GM19239 (cell line): Measurements from ENCODE around the gene ARL15.

ENCODE experiments used
- DNase-seq: peaks from one replicate; pipeline ENCODE4 v3.0.0; 2011; ENCODE audit warnings: low spot score; ENCODE audit not compliant: insufficient read length
- FAIRE-seq: peaks from 2 replicates; lab custom pipeline; 2011; peaks lifted over from hg19 to GRCh38; lab: Jason Lieb, UNC

ARL15 gene

DNA sequence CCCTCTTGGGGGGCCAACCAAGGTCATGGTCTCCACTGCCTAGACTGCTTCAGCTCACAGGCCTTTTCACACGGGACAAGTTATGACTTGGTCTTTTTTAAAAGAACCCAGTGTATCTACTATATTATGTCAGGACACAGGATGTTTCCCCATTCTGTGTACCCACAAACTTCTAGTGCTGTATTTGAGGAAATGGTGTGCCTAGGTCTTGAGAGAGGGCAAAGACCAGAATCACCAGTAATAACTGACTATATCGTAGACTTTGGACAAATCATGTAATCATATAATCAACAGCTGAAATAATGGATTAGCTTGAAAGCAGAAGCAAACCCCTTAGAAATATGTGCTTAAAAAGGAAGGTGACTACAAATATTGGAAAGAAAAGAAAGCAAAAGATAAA lies 133.3 kb downstream of the ARL15 start:
- FAIRE-seq (no peak), DNase-seq (no peak)

DNA sequence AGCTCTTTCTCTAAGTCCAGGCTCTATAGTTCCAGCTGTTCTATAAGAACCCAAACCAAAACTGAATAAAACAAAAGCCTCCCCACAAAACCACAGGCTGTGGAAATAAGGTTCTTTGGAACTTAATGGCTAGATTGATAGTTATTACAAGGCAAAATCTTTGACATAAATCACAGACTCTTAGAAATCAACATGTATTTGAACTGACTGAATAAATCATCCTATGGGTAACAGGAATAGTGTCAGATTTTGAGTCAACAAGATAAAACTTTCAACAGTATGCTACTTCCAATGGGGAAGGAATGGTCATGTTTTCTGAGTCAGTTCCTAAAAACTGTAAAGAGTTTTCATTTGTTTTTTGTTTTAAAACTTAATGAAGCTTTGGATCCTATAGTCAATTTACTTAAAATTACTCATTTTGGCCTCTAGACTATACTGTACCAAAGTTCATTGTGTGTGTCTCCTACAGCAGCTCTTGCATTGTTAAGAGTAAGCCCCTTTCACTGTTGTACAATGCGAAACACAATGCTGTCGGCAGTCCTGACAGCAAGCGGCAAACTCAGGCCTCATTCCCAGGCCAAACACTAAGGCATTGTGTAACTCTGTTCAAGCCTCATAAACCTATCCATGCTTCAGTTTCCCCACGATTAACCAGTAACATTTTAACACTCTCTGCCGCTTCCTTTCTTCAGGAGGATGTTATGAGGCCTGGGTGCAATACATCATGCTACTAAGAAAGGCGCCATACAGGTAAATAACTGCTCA lies 134.1 kb downstream of the ARL15 start:
- DNase-seq (no peak), FAIRE-seq (no peak)

DNA sequence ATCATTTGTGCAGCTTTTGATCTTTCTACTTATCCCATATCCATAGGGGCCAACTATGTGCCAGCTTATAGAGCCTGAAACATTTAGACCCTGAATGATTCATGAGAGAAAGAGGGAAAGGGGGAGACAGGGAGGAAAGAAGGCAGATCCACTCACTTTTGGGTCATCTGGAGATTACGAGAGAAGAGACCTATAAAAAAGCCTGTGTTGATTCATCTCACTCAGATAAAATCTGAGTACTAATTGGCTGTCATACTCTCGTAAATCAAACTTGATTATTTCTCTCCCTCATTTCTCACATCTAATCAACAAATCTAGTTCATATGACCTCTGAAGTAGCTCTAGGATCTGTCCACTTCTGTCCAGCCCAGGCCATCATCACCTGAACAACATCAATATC lies 137.1 kb downstream of the ARL15 start:
- FAIRE-seq, result no peak
- DNase-seq, result no peak

DNA sequence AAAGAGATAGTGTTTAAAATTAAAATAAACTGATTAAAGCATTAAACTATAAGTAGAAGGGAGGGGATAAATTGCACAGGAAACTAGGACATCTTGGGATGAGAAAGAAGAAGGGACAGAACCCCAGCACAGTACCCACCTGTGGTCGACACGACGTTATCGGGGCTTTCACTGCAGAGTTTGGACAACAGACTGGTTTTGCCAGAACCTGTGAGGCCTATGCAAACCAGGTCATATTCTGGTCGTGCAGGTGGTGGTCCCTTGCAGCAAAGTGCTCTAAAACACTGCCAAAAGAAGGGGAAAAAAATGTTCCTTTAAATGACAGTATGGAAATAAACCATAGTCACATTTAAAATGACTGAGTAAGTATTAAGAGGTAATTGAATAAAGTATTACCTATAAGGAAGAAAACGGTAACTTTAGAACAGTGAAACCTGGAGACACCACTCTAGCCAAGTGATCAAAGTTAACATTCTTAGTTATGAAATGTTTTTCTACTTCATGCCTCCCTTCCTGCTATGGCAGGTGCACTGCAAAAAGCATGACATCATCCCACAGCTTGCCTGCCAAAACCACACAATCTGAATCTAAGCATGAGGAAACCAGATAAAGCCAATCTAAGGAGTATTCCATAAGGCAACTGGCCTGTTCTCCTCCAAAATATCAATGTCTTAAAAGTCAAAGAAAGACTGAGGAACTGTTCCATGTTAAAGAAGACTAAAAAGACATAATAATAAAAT lies 138.6 kb downstream of the ARL15 start:
- no peak for DNase-seq
- no peak for FAIRE-seq

DNA sequence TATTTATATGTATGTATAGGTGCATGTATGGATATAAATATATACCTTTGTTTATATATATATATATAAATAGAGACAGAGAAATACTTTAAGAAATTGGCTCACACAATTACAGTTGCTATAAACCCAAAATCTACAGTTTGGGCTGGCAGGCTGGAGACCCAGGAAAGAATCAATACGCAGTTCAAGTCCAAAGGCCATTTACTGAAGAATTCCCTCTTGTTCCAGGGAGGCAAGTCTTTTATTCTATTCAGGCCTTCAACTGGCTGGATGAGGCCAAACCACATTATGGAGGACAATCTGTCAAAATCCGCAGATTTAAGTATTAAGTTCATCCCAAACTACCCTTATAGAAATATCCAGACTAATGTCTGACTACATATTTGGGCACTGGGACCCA lies 144.7 kb downstream of the ARL15 start:
- DNase-seq (no peak), FAIRE-seq (no peak)

GRCh38 chr5:54162184-54162583 lies 148.2 kb downstream of the ARL15 start:
- DNase-seq (no peak), FAIRE-seq (no peak)

GRCh38 chr5:54160329-54160728 lies 150.0 kb downstream of the ARL15 start:
- FAIRE-seq, result no peak
- no peak for DNase-seq

- DNase-seq (no peak), FAIRE-seq (no peak)
Measured at GRCh38 chr5:54159893-54160195, 150.5 kb downstream of the ARL15 start.

DNA sequence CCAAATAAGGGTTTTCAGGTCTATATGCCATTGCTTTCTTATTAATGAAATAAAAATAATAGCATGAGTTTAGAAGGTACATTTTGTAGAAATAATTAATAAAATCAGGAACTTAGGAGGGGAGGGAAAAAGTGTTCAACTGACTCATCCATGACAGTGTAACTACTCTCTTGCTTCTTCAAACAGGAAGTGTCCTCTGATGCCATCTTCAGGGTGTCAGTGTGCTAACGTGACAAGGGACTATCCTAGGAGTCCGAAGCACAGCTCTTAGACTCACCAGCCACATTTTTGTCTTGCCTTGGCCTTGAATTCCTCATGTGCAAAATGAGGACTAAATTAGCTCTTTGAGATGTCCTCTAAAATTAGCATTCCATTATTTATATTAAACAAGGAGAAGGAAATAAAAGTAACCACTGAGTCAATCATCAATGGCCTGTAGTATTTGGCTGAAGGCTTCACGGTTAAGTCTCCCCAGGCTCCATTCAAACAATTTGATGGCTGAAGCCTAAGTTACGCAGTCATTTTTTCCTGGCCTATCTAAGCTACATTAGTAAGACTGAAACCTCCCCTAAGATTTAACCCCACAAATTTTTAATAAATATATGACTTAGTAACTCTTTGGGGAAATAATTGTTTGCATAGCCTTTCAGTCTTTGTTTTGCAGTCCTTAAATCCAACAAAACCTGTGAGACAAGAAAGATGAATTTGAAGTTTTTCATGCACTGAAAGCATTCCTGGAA lies 151.1 kb downstream of the ARL15 start:
- DNase-seq, result no peak
- no peak for FAIRE-seq

- DNase-seq (no peak), FAIRE-seq (no peak)
Measured at GRCh38 chr5:54156577-54156976, 153.8 kb downstream of the ARL15 start.

DNA sequence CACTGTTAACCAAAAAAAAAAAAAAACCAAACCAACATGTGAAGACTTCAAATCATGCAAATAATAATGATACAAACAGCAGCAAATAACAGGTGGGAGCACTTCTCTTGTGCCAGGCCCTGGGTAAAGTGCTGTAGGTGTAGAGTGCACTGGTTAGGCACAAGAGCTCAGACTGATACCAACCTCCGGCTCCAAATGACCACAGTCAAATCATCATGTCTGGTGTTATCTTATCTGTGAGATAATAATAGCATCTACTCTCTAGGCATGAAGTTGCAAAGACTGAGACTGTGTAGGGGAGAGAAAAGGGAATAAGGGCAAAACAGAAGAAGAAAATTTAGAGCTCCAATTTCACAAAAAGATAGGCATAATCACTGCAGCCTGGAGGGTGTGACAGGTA lies 159.5 kb downstream of the ARL15 start:
- no peak for FAIRE-seq

DNA sequence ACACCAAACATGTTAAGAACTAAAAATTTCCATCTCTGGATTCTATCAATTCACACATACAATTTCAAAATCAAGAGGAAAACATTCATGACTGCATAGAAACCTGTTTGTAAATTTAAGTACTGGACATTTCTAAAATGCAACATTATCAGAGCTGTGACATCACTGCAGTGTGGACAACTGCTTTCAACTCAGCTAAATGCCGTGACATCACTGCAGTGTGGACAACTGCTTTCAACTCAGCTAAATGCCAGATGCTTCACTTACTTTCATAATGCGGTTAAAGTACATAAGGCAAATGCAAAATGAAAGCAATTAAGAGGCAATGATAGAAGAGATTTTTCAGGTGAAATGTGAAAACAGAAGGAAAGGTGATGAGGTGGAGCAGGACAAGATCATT lies 161.5 kb downstream of the ARL15 start:
- no peak for FAIRE-seq
- DNase-seq, result no peak

More for the DNA sequence above, 159.5 kb downstream of the ARL15 start:
- DNase-seq, result no peak

DNA sequence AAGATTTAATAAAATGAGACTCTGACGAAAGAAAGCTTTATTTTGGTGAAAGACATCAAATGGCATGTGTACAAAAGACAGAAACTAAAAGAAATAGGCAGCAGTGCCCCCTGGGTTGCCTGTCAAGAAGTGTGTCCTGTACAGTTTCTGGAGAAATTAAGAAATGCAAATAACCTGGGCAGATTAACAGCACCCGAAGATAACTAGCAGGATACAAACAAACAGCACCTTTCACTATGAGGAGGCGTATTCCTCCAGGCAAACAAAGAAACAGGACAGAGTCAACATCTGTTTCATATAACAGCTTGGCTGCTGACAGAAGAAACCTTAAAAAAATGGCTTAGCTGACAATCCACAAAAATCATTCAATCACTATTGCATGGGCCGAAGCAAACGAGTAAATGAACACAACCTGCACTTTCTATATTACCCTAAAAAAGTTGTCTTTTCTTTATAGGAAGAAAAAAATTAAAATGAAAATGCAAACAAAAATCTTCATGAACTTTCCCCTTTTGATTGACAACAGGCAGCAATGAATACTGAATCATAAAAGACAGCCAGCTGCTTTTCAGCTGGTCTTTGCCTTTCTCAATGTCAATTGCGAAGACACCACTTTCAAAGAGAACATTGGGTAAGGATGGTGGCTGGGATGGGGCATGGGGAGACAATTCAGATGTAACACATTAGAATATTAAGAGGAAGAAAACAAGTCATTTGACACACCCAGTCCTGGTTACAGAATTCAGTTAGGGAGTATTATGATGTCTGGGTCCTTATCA lies 162.1 kb downstream of the ARL15 start:
- no peak for FAIRE-seq
- DNase-seq, result no peak

- FAIRE-seq (no peak), DNase-seq (no peak)
Measured at GRCh38 chr5:54146916-54147315, 163.5 kb downstream of the ARL15 start.

- no peak for FAIRE-seq
- no peak for DNase-seq
Measured at GRCh38 chr5:54146390-54146789, 164.0 kb downstream of the ARL15 start.

DNA sequence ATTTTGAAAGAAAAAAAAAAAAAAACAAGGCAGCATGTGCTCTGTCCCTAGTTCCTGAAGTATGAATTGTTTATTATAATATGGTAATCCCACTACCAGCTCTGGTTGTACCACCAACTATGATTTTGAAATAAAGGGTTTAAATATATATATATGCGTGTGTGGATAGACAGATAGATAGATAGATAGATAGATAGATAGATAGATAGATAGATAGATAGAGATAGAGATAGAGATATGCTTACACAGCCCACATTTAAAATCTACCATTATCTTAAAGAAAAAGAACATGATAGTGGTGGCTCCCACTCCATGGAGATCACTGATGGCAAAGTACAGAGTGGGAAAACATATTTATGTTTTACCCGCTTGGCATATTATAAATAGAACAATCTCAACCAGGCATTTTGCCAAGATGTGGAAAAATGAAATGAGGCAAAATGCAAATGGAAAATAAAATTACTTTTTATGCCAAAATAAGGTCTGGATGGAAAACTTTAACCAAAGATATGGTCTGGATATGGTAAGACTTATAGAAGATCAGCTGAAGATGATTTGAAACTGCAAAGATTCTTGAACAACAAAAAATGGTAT lies 170.0 kb downstream of the ARL15 start:
- DNase-seq, result no peak
- no peak for FAIRE-seq

DNA sequence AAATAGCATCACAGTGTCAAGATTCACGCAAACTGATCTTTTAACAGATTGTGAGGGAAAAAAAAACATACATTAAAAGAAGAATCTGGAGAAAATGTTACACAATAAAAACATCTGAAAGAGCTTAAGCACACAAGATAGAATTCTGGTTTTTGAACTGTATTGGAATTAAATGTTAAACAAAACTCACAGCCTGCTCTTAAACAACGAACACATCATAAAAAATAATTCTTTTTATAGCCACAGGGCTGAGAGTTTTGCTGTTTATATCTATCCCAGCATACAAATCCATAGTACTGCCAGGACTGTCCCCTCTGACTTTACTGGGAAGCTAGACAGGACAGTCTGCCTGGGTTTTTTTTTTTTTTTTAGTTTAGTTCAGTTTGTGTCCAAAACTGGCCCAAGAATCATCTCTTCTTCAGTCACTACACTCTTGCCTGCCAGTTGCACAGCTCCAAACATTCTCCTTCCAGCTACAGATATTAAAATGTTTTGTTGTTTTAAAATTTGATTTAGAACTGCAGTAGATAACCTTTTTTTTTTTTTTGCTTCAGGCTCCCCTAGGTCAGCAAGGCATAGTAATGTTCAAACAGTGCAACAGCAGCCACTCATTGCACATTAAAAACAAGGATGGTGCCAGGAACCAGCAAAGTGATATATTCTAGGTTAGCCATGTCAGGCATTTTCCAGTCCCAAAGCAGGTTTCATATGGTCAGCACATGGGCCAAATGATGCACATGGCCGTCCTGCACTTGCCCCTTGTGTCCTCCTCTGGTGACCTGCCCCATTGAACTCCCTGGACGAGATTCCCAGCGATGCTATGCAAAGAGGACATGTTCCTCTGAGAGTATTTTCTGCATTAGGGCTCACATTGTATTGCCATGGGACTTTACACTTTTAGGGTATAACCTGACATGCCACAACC lies 173.6 kb downstream of the ARL15 start:
- DNase-seq (no peak), FAIRE-seq (no peak)

- DNase-seq (no peak), FAIRE-seq (no peak)
Measured at GRCh38 chr5:54135042-54135441, 175.3 kb downstream of the ARL15 start.

- FAIRE-seq (no peak), DNase-seq (no peak)
Measured at GRCh38 chr5:54133917-54134316, 176.5 kb downstream of the ARL15 start.
